NCI-H2227 (cell line): Measurements from ENCODE around the gene PGBD4.
A peak's percentile ranks its signal among the peaks of the same experiment; 100 is the strongest.
"Not testable (repeated sequence)": the region's sequence is repeated elsewhere in the genome, so short reads cannot be mapped to it uniquely, and the experiment has no call there.

ENCODE experiments used
- DNase-seq: peaks from one replicate; lab custom pipeline; 2025; ENCODE audit not compliant: unreplicated experiment; lab: John Stamatoyannopoulos, UW

PGBD4 gene

DNA sequence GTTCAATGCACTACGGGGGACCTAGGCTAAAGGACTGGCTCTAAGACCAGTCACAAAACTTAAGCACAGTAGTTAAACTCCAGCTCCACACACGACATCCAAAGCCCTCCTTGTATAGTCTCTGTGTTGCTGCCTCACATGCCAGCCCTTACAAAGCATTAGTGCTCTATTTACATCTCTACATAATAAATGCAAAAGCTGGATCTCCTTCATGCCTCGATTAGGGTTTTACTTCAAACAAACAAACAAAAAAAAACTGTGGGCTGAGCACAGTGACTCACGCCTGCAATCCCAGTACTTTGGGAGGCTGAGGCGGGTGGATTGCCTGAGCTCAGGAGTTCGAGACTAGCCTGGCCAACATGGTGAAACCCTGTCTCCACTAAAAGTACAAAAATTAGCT, 9.6 kb downstream of the PGBD4 start:
- no peak for DNase-seq

DNA sequence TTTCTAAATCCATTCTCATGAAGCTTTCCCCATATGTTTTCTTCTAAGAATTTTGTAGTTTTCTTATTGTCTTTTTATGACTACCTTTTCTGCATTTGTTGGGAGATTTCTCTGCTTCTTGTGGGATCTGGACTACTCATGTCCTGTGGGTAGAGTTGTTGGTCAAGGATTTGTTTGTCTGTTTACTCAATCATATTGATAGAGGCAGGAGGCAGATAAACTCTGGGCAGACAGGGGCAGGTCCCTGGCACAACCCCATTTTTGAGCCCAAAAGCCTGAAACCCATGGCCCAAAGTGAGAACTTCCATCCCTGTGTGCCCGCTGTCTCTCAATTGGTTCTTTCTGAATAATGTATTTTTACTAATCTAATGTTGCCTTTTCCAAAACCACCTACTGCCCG, 12.3 kb downstream of the PGBD4 start:
- DNase-seq: no peak

DNA sequence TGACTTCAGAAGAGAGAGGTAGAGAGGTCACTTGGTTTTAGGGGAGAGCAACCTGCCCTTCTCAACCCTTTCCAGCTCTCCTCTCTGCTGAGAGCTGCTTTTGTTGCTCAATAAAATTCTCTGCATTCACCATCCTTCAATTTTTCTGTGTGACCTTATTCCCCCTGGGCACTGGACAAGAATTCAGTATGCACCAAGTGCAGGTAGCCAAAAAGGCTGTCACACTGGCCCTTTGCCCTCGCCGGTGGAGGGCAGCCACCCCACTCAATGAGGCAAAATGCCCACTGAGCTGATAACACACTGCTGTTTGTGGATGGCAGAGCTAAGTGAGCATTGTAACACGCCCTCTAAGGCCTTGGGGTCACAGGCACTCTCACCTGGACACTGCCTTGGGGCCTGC, 12.9 kb downstream of the PGBD4 start:
- DNase-seq: no peak

DNA sequence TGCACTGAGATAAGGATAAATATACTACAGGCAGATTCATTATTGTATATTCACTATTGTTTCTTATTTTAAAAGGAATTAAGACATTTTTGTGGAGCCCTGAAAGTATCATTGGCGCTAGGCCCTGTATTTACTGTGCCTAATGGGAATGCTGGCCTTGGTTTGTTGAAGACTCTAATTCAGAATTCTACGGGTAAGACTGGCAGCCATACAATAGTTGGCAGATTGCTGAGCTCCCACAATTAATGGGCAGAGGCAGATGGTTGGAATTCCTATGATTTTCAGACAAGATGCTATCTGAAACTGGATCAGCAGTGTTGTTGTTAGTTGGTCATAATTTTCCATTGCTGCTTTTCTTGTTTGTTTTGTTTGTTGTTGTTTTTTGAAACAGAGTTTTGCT, 14.7 kb downstream of the PGBD4 start:
- DNase-seq: no peak

DNA sequence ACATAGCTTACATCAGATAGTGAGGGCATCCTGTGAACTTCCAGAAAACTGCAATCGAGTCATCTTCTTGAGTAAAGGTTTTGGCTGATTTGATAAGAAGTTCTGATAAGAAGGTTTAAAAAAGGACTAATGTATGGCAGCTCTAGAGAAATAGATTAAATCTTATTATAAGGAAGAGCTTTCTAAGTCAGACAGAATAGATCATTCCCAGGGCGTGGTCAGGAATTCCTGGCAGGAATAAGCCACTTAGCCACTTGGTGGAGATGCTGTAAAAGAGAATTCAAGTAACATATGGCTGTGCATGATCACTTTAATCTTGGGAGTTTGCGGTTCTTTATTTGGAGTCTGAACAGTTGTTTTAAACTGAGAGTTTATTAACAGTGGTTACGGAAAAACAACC, 17.4 kb downstream of the PGBD4 start:
- peak; percentile 3 for DNase-seq

DNA sequence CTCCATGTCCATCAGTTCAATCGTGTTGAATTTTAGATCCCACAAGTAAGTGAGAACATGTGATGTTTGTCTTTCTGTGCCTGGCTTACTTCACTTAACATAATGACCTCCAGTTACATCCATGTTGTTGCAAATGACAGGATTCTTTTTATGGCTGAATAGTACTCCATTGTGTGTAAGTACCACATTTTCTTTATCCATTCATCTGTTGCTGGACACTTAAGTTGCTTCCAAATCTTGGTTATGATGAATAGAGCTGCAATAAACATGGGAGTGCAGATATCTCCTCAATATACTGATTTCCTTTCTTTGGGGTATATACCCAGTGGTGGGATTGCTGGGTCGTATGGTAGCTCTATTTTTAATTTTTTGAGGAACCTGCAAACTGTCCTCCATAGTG, 18.5 kb downstream of the PGBD4 start:
- not testable (repeated sequence) for DNase-seq

DNA sequence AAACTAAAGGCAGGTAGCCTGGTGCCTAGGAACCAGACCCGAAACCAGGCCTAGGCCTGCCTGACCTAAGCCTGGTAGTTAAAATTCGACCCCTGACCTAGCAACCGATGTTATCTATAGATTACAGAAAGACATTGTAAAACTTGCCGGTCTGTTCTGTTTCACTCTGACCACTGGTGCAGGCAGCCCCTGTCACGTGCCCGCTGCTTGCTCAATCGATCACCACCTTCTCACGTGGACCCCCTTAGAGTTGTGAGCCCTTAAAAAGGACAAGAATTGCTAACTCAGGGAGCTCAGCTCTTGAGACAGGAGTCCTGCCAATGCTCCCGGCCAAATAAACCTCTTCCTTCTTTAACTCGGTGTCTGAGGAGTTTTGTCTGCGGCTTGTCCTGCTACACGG, 19.9 kb downstream of the PGBD4 start:
- not testable (repeated sequence) for DNase-seq

DNA sequence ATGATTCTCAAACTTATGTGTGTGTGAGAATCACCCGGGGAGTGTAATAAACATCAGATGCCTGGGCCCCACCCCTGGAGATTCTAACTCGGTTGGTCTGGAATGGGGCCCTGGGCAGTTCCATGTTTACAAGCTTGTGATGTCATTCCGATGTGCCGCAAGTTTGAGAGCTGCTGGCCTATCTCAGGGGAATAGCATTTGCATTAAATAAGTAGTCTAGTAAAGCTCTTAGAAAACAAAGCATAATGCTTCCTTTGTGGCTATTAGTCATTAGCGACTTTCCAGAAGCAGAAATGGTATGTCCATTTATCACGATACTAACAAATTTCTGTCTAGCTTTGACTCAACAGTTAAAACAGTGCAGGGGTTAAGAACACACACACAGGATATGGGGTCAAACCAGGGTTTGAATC, 20.9 kb downstream of the PGBD4 start:
- DNase-seq: no peak

DNA sequence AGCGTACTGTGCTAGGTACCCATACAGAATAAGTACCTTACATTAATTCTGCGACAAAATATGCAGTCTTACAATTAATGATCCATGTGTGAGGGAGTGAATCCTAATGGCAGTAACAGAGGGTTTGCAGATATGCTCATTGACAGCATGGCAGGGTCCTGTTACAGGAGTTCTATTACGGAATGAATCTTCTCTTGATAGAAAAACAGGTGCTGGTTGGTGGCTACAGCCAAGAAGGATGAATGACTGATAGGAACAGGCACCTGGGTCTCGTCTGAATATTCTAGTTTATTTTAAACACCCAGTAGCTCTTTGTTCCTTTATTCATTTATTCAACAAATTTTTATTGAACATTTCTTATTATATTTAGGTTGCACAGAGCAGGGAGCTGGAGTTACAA, 22.8 kb downstream of the PGBD4 start:
- DNase-seq: no peak

DNA sequence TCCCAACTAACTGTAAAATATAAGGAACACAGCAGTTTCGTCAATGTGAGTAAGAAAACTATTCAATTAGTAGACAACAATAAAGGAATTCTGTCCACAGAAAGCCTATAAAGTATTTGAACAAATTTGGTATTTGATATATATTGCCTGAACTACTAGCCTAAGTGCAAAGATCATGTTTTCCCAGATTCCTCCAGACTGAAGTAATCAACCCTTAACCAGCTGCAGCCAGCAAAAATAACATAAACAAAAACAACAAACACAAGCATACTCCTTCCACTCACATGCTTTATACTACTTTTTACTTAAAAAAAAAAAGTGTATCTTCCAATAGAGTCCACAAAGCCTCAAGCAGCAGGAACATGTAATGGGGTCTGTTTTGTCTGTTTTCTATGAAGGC, 24.1 kb downstream of the PGBD4 start:
- no peak for DNase-seq

DNA sequence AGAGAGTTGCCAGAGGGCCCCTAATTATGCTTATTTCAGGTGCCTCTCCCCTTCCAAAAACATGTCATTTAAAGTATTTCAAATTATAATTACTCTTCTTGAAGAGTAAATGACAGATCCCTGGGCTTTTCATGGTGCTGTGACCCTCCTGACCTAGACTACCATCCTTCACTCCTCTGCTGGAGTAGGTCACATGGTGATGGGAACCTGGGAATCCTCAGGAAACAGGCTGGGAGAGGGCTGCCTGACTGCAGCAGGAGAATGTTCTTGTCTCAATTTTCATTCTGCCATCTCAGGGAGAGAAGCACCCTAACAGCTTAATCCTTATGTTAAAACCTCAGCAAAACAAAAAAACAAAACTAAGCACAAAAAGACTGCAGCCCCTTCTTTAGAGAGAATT, 24.6 kb downstream of the PGBD4 start:
- DNase-seq: peak; percentile 17

DNA sequence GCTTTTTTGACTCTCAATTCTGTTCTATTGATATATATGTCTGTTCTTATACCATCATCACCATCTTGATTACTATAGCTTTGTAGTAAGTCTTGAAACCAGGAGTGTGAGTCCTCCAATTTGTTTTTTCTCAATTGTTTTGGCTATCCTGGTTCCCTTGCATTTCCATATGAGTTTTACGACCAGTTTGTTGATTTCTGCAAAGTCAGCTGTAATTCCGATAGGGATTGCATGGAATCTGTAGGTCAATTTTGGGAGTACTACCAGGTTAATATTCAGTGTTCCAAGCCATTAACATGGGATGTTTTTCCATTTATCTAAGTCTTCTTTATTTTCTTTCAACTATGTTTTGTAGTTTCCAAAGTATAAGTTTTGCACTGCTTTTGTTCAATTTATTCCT, 27.0 kb downstream of the PGBD4 start:
- DNase-seq: no peak

DNA sequence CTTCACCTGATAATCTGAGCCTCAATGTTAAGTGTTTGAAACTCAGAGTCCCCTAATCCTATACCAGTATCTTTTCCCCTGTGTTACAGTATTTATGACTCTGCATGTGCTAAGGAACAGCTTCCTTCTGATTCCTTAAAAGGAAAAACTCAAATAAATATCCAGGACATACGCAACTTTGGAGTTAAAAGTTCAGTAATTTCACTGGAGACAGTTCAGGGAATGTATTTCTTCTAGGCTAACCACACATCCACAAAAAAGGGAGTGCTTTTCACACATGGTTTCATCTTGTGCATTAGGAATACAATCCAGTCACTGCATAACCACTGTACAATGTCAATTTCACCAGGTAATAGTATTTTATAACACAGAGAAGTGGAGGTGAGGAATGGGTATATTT, 31.0 kb downstream of the PGBD4 start:
- DNase-seq: no peak

DNA sequence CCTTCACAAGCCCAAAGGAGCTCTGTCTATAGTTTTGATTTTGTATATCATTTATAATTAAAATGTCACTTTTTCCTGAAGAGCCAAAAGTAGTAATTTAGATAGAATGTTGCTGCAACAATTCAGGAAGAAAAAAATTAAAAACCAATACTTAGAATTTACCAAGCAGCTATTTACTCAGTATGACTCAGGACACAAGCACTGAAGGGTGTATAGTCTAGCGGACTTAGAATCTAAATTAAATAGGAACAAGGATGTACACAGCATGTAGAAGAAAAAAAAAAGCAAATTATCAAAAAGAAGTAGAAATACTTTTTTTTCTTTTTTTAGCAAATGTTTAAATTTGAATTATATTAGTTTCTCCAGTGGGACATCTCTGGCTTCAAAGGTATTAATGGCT, 31.6 kb downstream of the PGBD4 start:
- no peak for DNase-seq

DNA sequence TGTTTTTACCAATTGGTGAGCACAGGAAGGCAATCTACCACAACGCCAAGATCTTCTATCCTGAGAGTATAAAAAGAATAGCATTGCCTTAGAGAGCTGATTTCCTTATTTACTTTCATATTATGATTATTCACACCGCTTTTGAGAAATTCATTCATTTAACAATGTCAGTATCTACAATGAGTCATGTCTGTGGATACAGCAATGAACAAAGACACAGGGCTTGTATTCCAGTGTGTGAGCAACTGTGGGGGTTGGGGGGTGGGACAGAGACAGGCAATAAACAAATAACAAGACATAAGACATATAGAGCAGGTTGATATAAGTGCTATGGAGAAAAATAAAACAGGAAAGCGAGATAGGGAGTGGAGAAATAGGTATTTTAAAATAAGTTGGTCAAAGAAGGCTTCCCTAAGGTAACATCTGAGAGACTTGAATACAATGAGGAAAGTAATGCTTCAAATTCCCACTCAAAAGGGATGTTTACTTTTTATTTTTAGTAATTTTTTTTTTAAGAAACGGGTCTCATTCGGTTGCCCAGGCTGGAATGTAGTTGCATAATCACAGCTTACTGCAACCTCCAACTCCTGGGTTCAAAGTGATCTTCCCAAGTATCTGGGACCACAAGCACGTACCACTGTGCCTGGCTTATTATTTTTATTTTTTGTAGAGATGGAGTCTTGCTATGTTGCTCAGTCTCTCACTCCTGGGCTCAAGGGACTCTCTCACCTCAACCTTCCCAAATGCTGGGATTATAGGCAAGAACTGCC, 45.7 kb downstream of the PGBD4 start:
- no peak for DNase-seq

DNA sequence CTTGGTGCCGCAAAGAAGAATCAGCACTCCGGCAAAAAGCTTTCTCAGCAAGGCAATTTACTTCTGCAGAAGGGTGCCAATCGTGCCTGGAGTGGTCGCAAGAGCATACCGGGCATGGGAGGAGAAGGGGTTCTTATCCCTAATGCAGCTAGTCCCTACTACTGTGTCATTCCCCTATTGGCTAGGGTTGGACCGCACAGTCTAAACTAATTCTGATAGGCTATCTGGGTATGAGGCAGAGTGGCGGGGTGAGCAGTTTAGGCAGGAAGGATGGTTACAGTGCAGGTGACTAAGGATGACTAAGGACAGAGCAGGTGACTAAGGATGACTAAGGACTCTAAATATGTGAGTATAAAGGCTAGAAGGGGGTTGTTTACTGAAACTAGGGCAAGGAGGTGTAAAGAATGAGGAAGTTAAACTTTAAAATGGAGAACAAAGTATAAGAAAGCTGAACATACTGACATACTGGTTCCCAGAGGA, 52.9 kb downstream of the PGBD4 start:
- DNase-seq: no peak

DNA sequence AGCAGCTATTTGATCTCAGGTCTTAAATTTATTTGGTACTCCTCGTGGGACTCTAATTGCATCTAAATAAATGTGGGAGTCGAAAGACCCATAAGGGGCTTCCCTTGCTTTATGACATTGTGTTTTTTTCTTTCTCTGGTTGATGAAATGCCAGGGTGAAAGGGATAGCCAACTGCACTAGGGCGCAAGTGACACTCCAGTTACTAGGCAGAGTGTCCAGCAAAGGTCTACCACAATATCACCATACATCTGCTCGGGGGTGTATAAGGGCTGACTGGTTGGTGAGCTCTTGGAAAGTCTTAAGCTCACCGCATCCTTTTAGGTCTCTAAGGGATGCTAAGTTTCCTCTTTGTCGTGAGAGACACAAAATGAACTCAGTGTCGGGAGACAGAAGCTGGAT, 54.0 kb downstream of the PGBD4 start:
- no peak for DNase-seq
